ENCODE measurements around the gene LMTK2.

Gene LMTK2

DNA sequence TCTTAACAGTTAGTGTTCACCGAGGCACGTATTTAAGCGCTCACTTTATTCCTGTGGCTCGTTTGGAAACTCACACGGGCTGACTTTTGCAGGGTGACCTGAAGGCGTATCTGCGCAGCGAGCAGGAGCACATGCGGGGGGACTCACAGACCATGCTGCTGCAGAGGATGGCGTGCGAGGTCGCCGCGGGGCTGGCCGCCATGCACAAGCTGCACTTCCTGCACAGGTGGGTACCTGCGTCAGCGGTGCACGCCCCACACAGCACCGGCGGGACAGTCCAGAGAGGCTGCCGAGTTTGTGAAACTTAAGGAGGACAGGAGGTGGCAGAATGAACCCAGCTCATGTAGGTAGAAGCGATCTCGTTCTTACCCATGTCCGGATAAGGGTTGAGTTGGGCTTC is 64.8 kb downstream of the LMTK2 start:
- DNase-seq (ENCODE audit: low read depth, low spot score), result no peak

DNA sequence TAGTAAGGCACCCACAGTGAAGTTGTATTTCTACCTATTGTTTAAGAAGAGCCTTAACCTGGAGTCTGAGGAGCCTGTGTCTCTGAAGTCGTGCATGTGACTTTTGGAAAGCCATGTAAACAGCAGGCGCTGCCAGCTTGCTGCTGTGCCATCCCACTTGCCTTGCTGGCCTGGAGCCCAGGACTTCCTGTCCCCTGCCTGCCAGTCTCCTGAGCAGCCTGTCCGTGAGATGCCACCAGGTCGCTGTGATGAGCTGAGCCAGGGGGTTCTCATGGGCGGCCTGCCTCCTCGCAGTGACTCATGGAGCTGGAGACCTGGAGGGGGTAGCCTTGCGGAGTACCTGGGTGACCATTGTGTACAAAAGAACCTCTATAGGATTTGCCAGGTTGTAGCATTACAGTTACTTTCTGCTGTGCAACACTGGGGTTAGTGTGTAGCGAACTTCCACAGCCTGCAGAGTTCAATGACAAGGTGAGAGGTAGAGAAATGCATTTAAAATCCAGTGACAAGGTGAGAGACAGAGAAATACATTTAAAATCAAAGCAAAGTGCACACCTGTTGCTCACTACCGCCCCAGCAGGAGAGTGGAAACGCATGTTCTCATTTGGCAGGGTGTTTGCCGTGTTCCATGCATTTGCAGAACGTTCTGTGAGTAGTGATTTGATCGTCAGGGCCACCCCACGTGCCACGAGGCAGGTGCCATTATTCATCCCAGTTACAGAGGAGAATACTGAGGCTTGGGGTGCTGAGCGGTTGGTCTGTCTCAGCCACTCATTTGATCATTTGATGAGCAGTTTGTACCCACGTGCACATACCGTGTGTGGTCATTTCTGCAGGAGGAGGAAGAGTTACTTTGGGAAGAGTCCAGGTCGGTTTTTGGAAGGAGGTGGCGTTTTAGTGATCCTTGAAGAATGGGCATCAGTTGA is 67.9 kb downstream of the LMTK2 start:
- H3K4me1 ChIP-seq (ENCODE audit: control insufficient read depth, insufficient read depth, low read length), result 0 out of 2 replicates have a peak, but pooled peaks cover 1% of the 10 kb centered on the region
- no peak overlapping the region for H3K27ac ChIP-seq (ENCODE audit: low read length)
- H3K36me3 ChIP-seq (ENCODE audit: control insufficient read depth, insufficient read depth, low read length), result peaks cover 3% of the 10 kb centered on the region
- no peak overlapping the region for H3K4me3 ChIP-seq (ENCODE audit: low read length)
- WGBS (ENCODE audit: insufficient coverage, insufficient read length), result no CpG with 5 or more reads among the region's 20 CpGs
- H3K27me3 ChIP-seq (ENCODE audit: control insufficient read depth, insufficient read depth, low read length), result no peaks in the 10 kb centered on the region
- H3K9me3 ChIP-seq (ENCODE audit: control insufficient read depth, insufficient read depth, low read length), result no peaks in the 10 kb centered on the region
- no peak for DNase-seq (ENCODE audit: low read depth, low spot score)

More for the DNA sequence above, 64.8 kb downstream of the LMTK2 start:
- peaks cover 3% of the 10 kb centered on the region for H3K36me3 ChIP-seq (ENCODE audit: control insufficient read depth, insufficient read depth, low read length)
- no peaks in the 10 kb centered on the region for H3K27me3 ChIP-seq (ENCODE audit: control insufficient read depth, insufficient read depth, low read length)
- H3K4me3 ChIP-seq (ENCODE audit: low read length), result no peak overlapping the region
- WGBS (ENCODE audit: insufficient coverage, insufficient read length), result no CpG with 5 or more reads among the region's 24 CpGs
- H3K27ac ChIP-seq (ENCODE audit: low read length), result no peak overlapping the region
- no peaks in the 10 kb centered on the region for H3K4me1 ChIP-seq (ENCODE audit: control insufficient read depth, insufficient read depth, low read length)
- no peaks in the 10 kb centered on the region for H3K9me3 ChIP-seq (ENCODE audit: control insufficient read depth, insufficient read depth, low read length)

DNA sequence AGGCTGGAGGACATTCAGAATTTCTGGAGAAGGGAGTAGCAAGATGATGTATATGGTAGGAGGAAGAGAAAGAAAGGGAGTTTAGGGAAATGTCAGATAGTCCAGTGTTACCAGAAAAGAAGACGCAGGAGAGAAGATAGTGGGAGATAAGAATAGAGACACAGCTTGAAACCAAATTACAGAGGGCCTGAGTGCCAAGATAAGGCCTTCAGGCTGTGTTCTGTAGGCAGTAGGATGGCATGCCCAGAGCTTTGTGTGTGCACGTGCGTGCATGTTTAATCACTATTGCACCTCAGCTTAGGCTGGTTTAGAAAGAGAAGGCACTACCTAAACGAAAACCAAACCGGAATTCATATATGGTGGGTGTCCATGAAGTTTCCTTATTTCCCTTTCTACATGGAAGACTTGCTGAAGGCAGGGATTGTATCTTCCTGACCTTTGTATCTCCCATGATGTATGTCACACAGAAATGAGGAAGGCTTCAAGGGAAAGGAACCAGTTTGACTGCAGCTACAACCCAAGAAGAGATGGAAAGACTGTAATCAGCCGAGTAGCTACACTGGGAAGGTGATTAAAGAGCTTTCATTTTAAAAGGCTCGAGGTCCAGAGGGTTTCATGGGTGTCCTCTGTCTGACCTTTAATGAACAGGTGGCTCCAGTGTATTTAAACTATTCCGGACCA is 68.7 kb downstream of the LMTK2 start:
- Histone ChIP-seq H3K4me3 (ENCODE audit: low read length) (no peak overlapping the region), H3K4me1 (ENCODE audit: control insufficient read depth, insufficient read depth, low read length) (0 out of 2 replicates have a peak, but pooled peaks cover 1% of the 10 kb centered on the region), H3K9me3 (ENCODE audit: control insufficient read depth, insufficient read depth, low read length) (no peaks in the 10 kb centered on the region), H3K27ac (ENCODE audit: low read length) (no peak overlapping the region), H3K36me3 (ENCODE audit: control insufficient read depth, insufficient read depth, low read length) (peaks cover 3% of the 10 kb centered on the region), H3K27me3 (ENCODE audit: control insufficient read depth, insufficient read depth, low read length) (no peaks in the 10 kb centered on the region)
- WGBS (ENCODE audit: insufficient coverage, insufficient read length), result no CpG with 5 or more reads among the region's 8 CpGs
- no peak for DNase-seq (ENCODE audit: low read depth, low spot score)

- no peak overlapping the region for H3K4me3 ChIP-seq (ENCODE audit: low read length)
- peaks cover 3% of the 10 kb centered on the region; the same call in 1 of the 2 replicates for H3K36me3 ChIP-seq (ENCODE audit: control insufficient read depth, insufficient read depth, low read length)
- H3K4me1 ChIP-seq (ENCODE audit: control insufficient read depth, insufficient read depth, low read length), result 0 out of 2 replicates have a peak, but pooled peaks cover 1% of the 10 kb centered on the region
- WGBS (ENCODE audit: insufficient coverage, insufficient read length), result no CpG with 5 or more reads among the region's 6 CpGs
- no peak overlapping the region for H3K27ac ChIP-seq (ENCODE audit: low read length)
- DNase-seq (ENCODE audit: low read depth, low spot score), result no peak
- H3K27me3 ChIP-seq (ENCODE audit: control insufficient read depth, insufficient read depth, low read length), result no peaks in the 10 kb centered on the region; the same call in 1 of the 2 replicates
- H3K9me3 ChIP-seq (ENCODE audit: control insufficient read depth, insufficient read depth, low read length), result no peaks in the 10 kb centered on the region
Measured at GRCh38 chr7:98177553-98177952, 70.9 kb downstream of the LMTK2 start.

- Histone ChIP-seq H3K27me3 (ENCODE audit: control insufficient read depth, insufficient read depth, low read length) (no peaks in the 10 kb centered on the region; the same call in 1 of the 2 replicates), H3K4me3 (ENCODE audit: low read length) (no peak overlapping the region), H3K4me1 (ENCODE audit: control insufficient read depth, insufficient read depth, low read length) (0 out of 2 replicates have a peak, but pooled peaks cover 1% of the 10 kb centered on the region), H3K36me3 (ENCODE audit: control insufficient read depth, insufficient read depth, low read length) (peaks cover 3% of the 10 kb centered on the region; the same call in 1 of the 2 replicates), H3K27ac (ENCODE audit: low read length) (no peak overlapping the region), H3K9me3 (ENCODE audit: control insufficient read depth, insufficient read depth, low read length) (no peaks in the 10 kb centered on the region; the same call in 1 of the 2 replicates)
- WGBS (ENCODE audit: insufficient coverage, insufficient read length), result no CpG with 5 or more reads among the region's 16 CpGs
- DNase-seq (ENCODE audit: low read depth, low spot score), result no peak
Measured at GRCh38 chr7:98178321-98178720, 71.7 kb downstream of the LMTK2 start.

- no peak overlapping the region for H3K27ac ChIP-seq (ENCODE audit: low read length)
- DNase-seq (ENCODE audit: low read depth, low spot score), result no peak
- peaks cover 3% of the 10 kb centered on the region; the same call in 1 of the 2 replicates for H3K36me3 ChIP-seq (ENCODE audit: control insufficient read depth, insufficient read depth, low read length)
- H3K4me1 ChIP-seq (ENCODE audit: control insufficient read depth, insufficient read depth, low read length), result 0 out of 2 replicates have a peak, but pooled peaks cover 1% of the 10 kb centered on the region
- no peaks in the 10 kb centered on the region; the same call in 1 of the 2 replicates for H3K27me3 ChIP-seq (ENCODE audit: control insufficient read depth, insufficient read depth, low read length)
- no CpG with 5 or more reads among the region's 10 CpGs for WGBS (ENCODE audit: insufficient coverage, insufficient read length)
- no peak overlapping the region for H3K4me3 ChIP-seq (ENCODE audit: low read length)
- H3K9me3 ChIP-seq (ENCODE audit: control insufficient read depth, insufficient read depth, low read length), result no peaks in the 10 kb centered on the region; the same call in 1 of the 2 replicates
Measured at GRCh38 chr7:98178762-98179490, 72.3 kb downstream of the LMTK2 start.

DNA sequence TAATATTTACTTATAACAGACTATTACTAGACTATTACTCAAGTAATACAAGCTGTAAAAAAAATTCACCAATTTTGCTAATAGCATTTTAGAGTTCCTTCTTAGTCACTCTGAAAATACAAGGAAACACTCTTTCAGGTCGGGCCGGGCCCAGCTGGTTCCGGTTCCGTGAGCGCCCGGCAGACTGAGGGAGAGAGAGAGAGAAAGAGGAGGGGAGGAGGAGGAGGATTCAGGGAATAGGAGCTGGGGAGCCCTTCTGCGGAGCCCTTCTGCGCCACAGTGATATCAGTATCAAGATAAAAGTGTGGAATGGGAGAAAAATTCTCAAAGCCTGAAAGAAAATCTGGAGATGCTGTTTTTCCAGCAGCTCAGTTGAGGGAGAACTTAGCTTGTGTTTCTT is 74.1 kb downstream of the LMTK2 start:
- 0 out of 2 replicates have a peak, but pooled peaks cover 1% of the 10 kb centered on the region for H3K4me1 ChIP-seq (ENCODE audit: control insufficient read depth, insufficient read depth, low read length)
- H3K9me3 ChIP-seq (ENCODE audit: control insufficient read depth, insufficient read depth, low read length), result no peaks in the 10 kb centered on the region; the same call in 1 of the 2 replicates
- DNase-seq (ENCODE audit: low read depth, low spot score), result no peak
- no peak overlapping the region for H3K4me3 ChIP-seq (ENCODE audit: low read length)
- no peaks in the 10 kb centered on the region; the same call in 1 of the 2 replicates for H3K27me3 ChIP-seq (ENCODE audit: control insufficient read depth, insufficient read depth, low read length)
- H3K27ac ChIP-seq (ENCODE audit: low read length), result no peak overlapping the region
- no CpG with 5 or more reads among the region's 8 CpGs for WGBS (ENCODE audit: insufficient coverage, insufficient read length)
- no peaks in the 10 kb centered on the region for H3K36me3 ChIP-seq (ENCODE audit: control insufficient read depth, insufficient read depth, low read length)

GRCh38 chr7:98185101-98185500 is 78.4 kb downstream of the LMTK2 start:
- H3K36me3 ChIP-seq (ENCODE audit: control insufficient read depth, insufficient read depth, low read length), result no peaks in the 10 kb centered on the region
- H3K9me3 ChIP-seq (ENCODE audit: control insufficient read depth, insufficient read depth, low read length), result no peaks in the 10 kb centered on the region; the same call in 1 of the 2 replicates
- no peak overlapping the region for H3K4me3 ChIP-seq (ENCODE audit: low read length)
- WGBS (ENCODE audit: insufficient coverage, insufficient read length), result no CpG with 5 or more reads among the region's 7 CpGs
- H3K27me3 ChIP-seq (ENCODE audit: control insufficient read depth, insufficient read depth, low read length), result no peaks in the 10 kb centered on the region; the same call in 1 of the 2 replicates
- DNase-seq (ENCODE audit: low read depth, low spot score), result no peak
- no peaks in the 10 kb centered on the region for H3K4me1 ChIP-seq (ENCODE audit: control insufficient read depth, insufficient read depth, low read length)
- no peak overlapping the region for H3K27ac ChIP-seq (ENCODE audit: low read length)

DNA sequence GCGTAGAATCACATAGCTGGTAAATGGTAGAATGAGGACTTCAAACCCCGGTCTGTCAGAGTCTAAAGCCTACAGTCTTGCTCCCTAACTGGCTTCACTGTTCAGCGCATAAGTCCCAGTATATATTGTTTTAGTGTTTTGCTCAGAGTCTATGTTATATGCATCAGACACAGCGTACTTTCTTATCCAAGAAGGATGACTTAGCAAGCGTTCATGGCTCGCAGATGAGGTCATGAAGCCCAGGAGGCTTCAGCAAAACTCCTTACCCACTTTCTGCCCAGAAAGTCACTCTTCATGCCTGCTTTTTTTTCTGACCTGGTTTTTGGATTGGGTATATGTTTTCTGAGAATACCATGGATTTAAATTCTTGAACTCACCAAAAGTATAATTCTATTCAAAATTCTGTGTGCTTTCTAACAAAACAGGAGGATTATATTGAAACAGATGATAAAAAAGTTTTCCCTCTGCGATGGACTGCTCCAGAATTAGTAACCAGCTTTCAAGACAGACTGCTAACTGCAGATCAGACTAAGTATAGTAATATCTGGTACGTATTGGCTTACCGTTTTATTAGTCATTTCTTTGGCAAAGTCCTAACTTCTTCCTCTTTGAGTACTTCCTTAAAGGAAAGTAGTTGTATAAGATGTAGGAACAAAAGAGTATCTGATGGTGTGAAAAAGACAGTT is 79.9 kb downstream of the LMTK2 start:
- WGBS (ENCODE audit: insufficient coverage, insufficient read length), result no CpG with 5 or more reads among the region's 9 CpGs
- no peak overlapping the region for H3K4me3 ChIP-seq (ENCODE audit: low read length)
- H3K36me3 ChIP-seq (ENCODE audit: control insufficient read depth, insufficient read depth, low read length), result peaks cover 2% of the 10 kb centered on the region; the same call in 1 of the 2 replicates
- no peak for DNase-seq (ENCODE audit: low read depth, low spot score)
- no peaks in the 10 kb centered on the region for H3K4me1 ChIP-seq (ENCODE audit: control insufficient read depth, insufficient read depth, low read length)
- H3K9me3 ChIP-seq (ENCODE audit: control insufficient read depth, insufficient read depth, low read length), result no peaks in the 10 kb centered on the region; the same call in 1 of the 2 replicates
- H3K27ac ChIP-seq (ENCODE audit: low read length), result no peak overlapping the region
- no peaks in the 10 kb centered on the region for H3K27me3 ChIP-seq (ENCODE audit: control insufficient read depth, insufficient read depth, low read length)
